Measurements from ENCODE around the gene KLHDC8B. TPM values are rescaled to one million over a fixed set of nuclear protein-coding genes. Genes with fewer than 3 reads are reported as not detected.
A peak's percentile ranks its signal among the peaks of the same experiment; 100 is the strongest.

KLHDC8B gene
- total and polyA plus RNA-seq, 10 of the 15 experiments (the other 5 are each of a cell fraction or from before 2014, with no cell fraction given): 0.31 to 1.5 (median 0.85) TPM; not detected in 1

DNA sequence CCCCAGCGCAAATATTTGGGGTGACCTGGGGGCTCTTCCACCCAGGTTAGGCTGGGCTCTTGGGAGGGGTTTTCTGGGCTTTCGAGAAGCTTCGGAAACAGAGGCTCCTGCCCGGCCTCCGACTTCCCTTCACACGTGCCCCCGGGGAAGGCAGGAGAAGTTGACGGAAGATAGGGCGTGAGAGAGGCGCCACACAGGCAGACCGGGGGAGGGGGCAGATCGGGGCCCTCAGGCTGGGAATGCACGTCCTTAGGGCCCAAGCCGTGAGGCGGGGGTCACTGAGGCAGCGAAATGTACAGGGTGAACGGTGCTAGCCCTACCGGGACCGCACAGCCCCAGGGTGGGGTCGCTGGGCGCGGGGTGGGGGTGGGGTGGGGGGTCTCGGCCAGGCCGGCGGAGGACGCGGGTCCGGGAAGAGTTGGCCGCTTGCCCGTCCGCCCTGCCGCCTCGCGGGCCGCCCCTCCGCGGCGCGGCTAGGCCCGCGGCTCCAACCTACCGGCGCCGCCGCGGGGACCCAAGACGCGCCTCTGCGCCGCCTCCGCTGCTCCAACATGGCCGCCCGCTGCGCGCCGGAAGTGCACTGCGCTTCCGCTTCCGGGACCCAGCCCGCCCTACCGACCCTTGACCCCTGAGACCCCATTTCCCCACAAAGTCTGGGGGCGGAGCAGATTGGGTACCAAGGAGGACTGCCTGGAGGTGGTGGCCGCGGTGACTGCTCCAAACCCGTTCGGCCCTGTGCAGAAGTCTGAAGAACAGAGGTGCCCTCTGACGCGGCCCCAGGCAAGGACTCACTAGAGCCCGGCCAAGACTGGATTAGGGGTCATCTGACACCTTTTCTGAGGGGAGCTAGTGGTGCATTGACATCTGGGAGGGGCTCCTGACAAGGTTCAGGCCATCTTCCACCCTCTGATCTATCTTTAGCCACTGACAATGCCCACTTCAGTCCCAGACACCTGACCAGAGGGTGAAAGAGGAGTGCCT lies 5.3 kb upstream of the KLHDC8B start, which contains the start of gene CCDC71 (continued):
- TF ChIP-seq BRCA1 (IDR thresholded peaks at IDR 0.05; ENCODE audit: low read depth, low read length): no peak

DNA sequence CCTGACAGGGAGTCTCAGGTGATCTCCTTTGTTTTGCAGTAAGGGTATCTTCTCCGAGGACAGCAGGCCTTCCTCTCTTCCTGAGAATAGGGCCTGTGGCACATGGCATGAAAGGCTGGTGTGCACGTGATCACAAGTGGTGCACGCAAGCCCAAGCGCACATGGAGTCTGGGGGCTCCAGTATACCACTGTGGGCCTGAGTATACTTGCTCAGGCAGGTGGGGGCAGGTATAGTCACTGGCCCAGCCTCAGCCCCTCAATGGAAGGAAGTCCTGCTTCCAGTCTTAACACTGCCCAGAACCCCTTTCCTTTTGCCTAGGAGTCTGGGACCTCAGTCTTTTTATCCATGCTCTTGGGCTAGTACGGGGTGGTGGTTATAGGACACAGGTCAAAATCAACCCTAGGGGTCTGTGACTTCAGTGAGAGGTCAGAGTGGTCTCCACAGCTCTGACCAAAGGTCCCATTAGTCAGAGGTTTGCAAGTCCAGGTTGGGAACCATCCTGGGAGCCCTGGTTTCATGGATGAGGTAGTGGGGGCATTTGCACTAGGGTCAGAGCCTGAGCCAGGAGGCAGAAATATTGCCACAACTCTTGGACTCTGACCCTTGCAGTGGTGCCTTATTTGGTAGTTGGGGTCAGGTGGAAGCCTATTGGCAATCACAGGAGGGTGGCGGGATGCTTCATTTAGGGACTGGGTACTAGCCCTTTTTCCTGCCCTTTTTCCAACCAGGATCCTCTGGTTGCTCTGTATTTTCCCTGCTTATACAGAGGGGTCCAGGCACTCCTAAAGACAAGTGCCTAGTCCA lies 4.4 kb upstream of the KLHDC8B start:
- intact Hi-C loops (cut with micrococcal nuclease; ENCODE audit: unreplicated experiment): no loop called here
- Histone ChIP-seq H3K4me3 (peak overlapping the region; percentile 84), H3K4me1 (ENCODE audit: control insufficient read depth, insufficient read depth, low read length) (peaks cover 10% of the 10 kb centered on the region), H3K4me2 (ENCODE audit: control insufficient read depth, insufficient read depth) (peak overlapping the region; percentile 88), H3K9ac (ENCODE audit: control insufficient read depth, insufficient read depth, low read length) (no peak overlapping the region; the same call in 1 of the 2 replicates), H3K79me2 (ENCODE audit: control insufficient read depth, insufficient read depth, low read length) (peaks cover 24% of the 10 kb centered on the region), H2AFZ (ENCODE audit: control insufficient read depth, low read depth, low read length) (peak overlapping the region; percentile 93), H3K27me3 (replicated peaks in 1 of 2; ENCODE audit: control insufficient read depth in 2 of 2, insufficient read depth in 2 of 2, low read length in 1 of 2) (no peaks in the 10 kb centered on the region), H3K36me3 (ENCODE audit: control insufficient read depth in 2 of 2, insufficient read depth in 2 of 2, low read length in 1 of 2) (peaks cover 6 to 9% of the 10 kb centered on the region in 2 experiments; a peak in 3 of 4 replicates), H4K20me1 (ENCODE audit: control insufficient read depth, insufficient read depth) (no peaks in the 10 kb centered on the region; the same call in 1 of the 2 replicates), H3K27ac (ENCODE audit: control insufficient read depth, insufficient read depth) (peak overlapping the region; percentile 65), H3K9me3 (replicated peaks; ENCODE audit: control insufficient read depth, insufficient read depth, low read length) (peaks cover 2% of the 10 kb centered on the region; the same call in 2 of the 3 replicates)
- BruUV-seq (replicated peaks): no TSS peak
- in situ Hi-C loops (cut with MboI): loop anchor here (5.0 kb wide), 1 partner anchor 280 kb away; no protein-coding TSS in a partner anchor
- ChIA-PET CTCF (interaction anchor here (0.7 to 1.3 kb wide), 3 partner anchors 173 to 282 kb away, joined by 3 to 4 read pairs (median 4); no protein-coding TSS in a partner anchor), SMC1A (ENCODE audit: uncharacterized antibody, unreplicated experiment) (no interaction called here), POLR2A (no interaction called here), RAD21 (ENCODE audit: unreplicated experiment) (no interaction called here)
- TF ChIP-seq HDGF (IDR thresholded peaks at IDR 0.05) (no peak), BCL11A (IDR thresholded peaks at IDR 0.05; ENCODE audit: low read depth, low read length) (no peak), POLR2A (IDR thresholded peaks at IDR 0.05; ENCODE audit: low read depth, low read length) (no peak), BRCA1 (IDR thresholded peaks at IDR 0.05; ENCODE audit: low read depth, low read length) (no peak), DPF2 (IDR thresholded peaks at IDR 0.05) (no peak), RELA (IDR thresholded peaks at IDR 0.05; ENCODE audit: borderline replicate concordance, partially characterized antibody) (no peak), ETV6 (conservative IDR thresholded peaks at IDR 0.05 in 1 of 2, IDR thresholded peaks at IDR 0.05 in 1 of 2; ENCODE audit: borderline replicate concordance in 1 of 2, low read depth in 1 of 2) (no peak), JUND (IDR thresholded peaks at IDR 0.05; ENCODE audit: low read depth, low read length) (no peak), NFYA (IDR thresholded peaks at IDR 0.05; ENCODE audit: borderline replicate concordance, low read depth, low read length) (no peak), POLR2AphosphoS2 (IDR thresholded peaks at IDR 0.05; ENCODE audit: low read depth, low read length) (no peak), IKZF1 (conservative IDR thresholded peaks at IDR 0.05) (no peak)
- TF ChIP-seq, protein P1, sequence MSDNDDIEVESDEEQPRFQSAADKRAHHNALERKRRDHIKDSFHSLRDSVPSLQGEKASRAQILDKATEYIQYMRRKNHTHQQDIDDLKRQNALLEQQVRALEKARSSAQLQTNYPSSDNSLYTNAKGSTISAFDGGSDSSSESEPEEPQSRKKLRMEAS (IDR thresholded peaks at IDR 0.05; ENCODE audit: low read depth, low read length): no peak
- ATAC-seq (no peak), FAIRE-seq (peak; percentile 57), DNase-seq (ENCODE audit: low read depth, low spot score) (no peak)
- 76% methylated on average over 6 of the region's 6 CpGs for WGBS (ENCODE audit: insufficient coverage, insufficient replicate concordance, low lambda C conversion rate, missing lambda C conversion rate)

Measured in GM12878 (cell line).